Measurements from ENCODE around the gene SEMG1. TPM values are rescaled to one million over a fixed set of nuclear protein-coding genes. Genes with fewer than 3 reads are reported as not detected.

SEMG1 gene
- total and polyA plus RNA-seq, 2 donors from 2014 or later: not detected

DNA sequence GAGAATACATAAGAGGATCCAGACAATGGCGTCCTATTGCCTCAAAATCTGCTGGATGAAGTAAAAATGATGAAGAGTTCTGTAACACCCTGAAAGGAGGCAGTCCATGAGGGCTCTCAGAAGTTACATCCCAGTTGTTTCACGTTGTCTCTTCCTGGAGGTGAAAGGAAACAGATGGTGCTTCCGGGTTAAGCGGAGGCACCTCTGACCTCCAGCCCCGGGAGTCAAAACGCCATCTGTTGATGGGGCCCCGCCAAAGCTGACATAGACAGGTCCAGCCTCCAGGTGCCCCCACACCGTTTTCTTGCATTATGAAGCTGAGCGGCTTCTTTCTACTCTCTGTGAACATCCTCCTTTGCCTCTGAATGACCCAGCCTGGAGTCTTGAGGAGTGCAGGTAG is 23.8 kb downstream of the SEMG1 start:
- DNase-seq (no peak), FAIRE-seq (no peak)
- H3K9me3 ChIP-seq (ENCODE audit: control insufficient read depth in 2 of 3, insufficient read depth in 1 of 3, low read length in 3 of 3): peaks cover 0 to 2% (median 0%) of the 10 kb centered on the region in 3 donors
- no peak overlapping the region for H3K4me3 ChIP-seq (ENCODE audit: low read length in 3 of 3)
- no peaks in the 10 kb centered on the region for H3K36me3 ChIP-seq (ENCODE audit: control insufficient read depth in 2 of 3, insufficient read depth in 3 of 3, low read length in 3 of 3)
- intact Hi-C loops (cut with DNase I): no loop called here
- TF ChIP-seq, protein P1, sequence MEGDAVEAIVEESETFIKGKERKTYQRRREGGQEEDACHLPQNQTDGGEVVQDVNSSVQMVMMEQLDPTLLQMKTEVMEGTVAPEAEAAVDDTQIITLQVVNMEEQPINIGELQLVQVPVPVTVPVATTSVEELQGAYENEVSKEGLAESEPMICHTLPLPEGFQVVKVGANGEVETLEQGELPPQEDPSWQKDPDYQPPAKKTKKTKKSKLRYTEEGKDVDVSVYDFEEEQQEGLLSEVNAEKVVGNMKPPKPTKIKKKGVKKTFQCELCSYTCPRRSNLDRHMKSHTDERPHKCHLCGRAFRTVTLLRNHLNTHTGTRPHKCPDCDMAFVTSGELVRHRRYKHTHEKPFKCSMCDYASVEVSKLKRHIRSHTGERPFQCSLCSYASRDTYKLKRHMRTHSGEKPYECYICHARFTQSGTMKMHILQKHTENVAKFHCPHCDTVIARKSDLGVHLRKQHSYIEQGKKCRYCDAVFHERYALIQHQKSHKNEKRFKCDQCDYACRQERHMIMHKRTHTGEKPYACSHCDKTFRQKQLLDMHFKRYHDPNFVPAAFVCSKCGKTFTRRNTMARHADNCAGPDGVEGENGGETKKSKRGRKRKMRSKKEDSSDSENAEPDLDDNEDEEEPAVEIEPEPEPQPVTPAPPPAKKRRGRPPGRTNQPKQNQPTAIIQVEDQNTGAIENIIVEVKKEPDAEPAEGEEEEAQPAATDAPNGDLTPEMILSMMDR (IDR thresholded peaks at IDR 0.05; ENCODE audit: borderline replicate concordance, extremely low read depth, insufficient read depth): no peak
- no peak overlapping the region for H3K9ac ChIP-seq (ENCODE audit: low read length in 3 of 3)
- H3K27me3 ChIP-seq (ENCODE audit: control insufficient read depth, insufficient read depth, low read length): no peaks in the 10 kb centered on the region
- no peaks in the 10 kb centered on the region for H3K4me1 ChIP-seq (ENCODE audit: control insufficient read depth in 2 of 3, insufficient read depth in 2 of 3, low read depth in 1 of 3, low read length in 3 of 3)
- no peak overlapping the region for H3K27ac ChIP-seq (ENCODE audit: low read depth in 2 of 2, low read length in 2 of 2)

DNA sequence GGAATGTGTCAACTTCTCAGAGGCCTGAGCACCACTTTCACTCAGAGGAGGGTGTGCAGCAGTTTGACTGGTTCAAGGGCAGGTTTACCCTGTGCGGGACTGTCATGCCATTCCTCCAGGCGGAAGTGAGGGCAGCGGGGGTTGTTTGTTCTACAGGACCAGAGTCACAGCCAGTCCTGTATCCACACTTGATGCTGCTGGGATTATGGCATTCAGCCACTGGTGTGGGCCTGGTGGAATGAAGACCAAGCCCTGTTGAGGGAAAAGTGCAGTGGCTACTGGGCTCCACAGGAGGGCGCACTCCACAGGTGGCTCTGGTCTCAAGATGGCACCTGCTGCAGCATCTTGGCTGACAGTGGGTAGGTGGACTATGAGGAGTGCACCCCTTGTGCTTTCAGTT is 29.2 kb downstream of the SEMG1 start:
- no peak overlapping the region for H3K4me3 ChIP-seq (ENCODE audit: low read length in 3 of 3)
- no peak overlapping the region for H3K9ac ChIP-seq (ENCODE audit: low read length in 3 of 3)
- H3K36me3 ChIP-seq (ENCODE audit: control insufficient read depth in 2 of 3, insufficient read depth in 3 of 3, low read length in 3 of 3): no peaks in the 10 kb centered on the region
- H3K4me1 ChIP-seq (ENCODE audit: control insufficient read depth in 2 of 3, insufficient read depth in 2 of 3, low read depth in 1 of 3, low read length in 3 of 3): no peaks in the 10 kb centered on the region
- intact Hi-C loops (cut with DNase I): no loop called here
- FAIRE-seq (no peak), DNase-seq (no peak)
- TF ChIP-seq, protein P1 (IDR thresholded peaks at IDR 0.05; ENCODE audit: borderline replicate concordance, extremely low read depth, insufficient read depth): no peak
- H3K9me3 ChIP-seq (ENCODE audit: control insufficient read depth in 2 of 3, insufficient read depth in 1 of 3, low read length in 3 of 3): peaks cover 0 to 4% (median 0%) of the 10 kb centered on the region in 3 donors
- H3K27ac ChIP-seq (ENCODE audit: low read depth in 2 of 2, low read length in 2 of 2): no peak overlapping the region
- no peaks in the 10 kb centered on the region for H3K27me3 ChIP-seq (ENCODE audit: control insufficient read depth, insufficient read depth, low read length)

DNA sequence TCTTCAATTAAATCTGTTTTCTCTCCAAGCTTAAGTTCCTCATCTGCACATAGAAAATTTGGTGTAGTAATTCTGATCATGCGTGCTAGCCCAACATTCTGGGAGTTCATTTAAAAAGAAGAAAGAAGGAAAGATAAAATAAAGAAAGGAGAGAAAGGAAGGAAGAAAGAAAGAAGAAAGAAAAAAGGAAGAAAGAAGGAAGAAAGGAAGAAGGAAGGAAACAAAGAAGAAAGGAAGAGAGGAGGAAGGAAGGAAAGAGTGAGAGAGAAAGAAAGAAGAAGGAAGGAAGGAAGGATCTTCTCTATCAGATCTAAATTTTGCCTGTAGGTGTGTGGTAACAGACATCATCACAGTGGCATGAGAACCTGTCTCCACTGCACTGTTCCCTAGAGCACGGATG is 31.3 kb downstream of the SEMG1 start:
- no peak for FAIRE-seq

More for the DNA sequence above, 31.3 kb downstream of the SEMG1 start:
- Histone ChIP-seq H3K9me3 (ENCODE audit: control insufficient read depth in 2 of 3, insufficient read depth in 1 of 3, low read length in 3 of 3) (peaks cover 0 to 4% (median 0%) of the 10 kb centered on the region in 3 donors), H3K9ac (ENCODE audit: low read length in 3 of 3) (no peak overlapping the region), H3K36me3 (ENCODE audit: control insufficient read depth in 2 of 3, insufficient read depth in 3 of 3, low read length in 3 of 3) (no peaks in the 10 kb centered on the region), H3K4me1 (ENCODE audit: control insufficient read depth in 2 of 3, insufficient read depth in 2 of 3, low read depth in 1 of 3, low read length in 3 of 3) (no peaks in the 10 kb centered on the region), H3K4me3 (ENCODE audit: low read length in 3 of 3) (no peak overlapping the region), H3K27me3 (ENCODE audit: control insufficient read depth, insufficient read depth, low read length) (no peaks in the 10 kb centered on the region), H3K27ac (ENCODE audit: low read depth in 2 of 2, low read length in 2 of 2) (no peak overlapping the region)
- DNase-seq: no peak
- intact Hi-C loops (cut with DNase I): no loop called here
- TF ChIP-seq, protein P1 (IDR thresholded peaks at IDR 0.05; ENCODE audit: borderline replicate concordance, extremely low read depth, insufficient read depth): no peak
